H1 (cell line): Measurements from ENCODE around the gene RNU2-1. TPM values are rescaled to one million over a fixed set of nuclear protein-coding genes. Genes with fewer than 3 reads are reported as not detected.

Source experiments
- CTCF ChIA-PET: fragments of 300-600 bp; sonication (Branson Sonifier 250); formaldehyde crosslinking; loops from one replicate; lab custom pipeline; 2021; ENCODE audit not compliant: partially characterized antibody; lab: Charles Lee
- POLR2A ChIA-PET: fragments of 300-600 bp; sonication (Branson Sonifier 250); formaldehyde crosslinking; loops from one replicate; lab custom pipeline; 2021; ENCODE audit warnings: inconsistent platforms; ENCODE audit not compliant: partially characterized antibody; lab: Charles Lee
- DNase-seq, 2 experiments: peaks; one replicate each; pipeline versions ENCODE4 v3.0.0 to v3.0.0-alpha.2; 2010 to 2022; ENCODE audit warnings: low spot score in 2 of 2, low read depth in 1 of 2, mixed read lengths in 1 of 2
- FAIRE-seq: peaks from 2 replicates; lab custom pipeline; 2011; peaks lifted over from hg19 to GRCh38; lab: Jason Lieb, UNC
- H2AFZ ChIP-seq: 2 replicates; pipeline ENCODE4 v1.8.1; 2012; ENCODE audit warnings: low read length, inconsistent platforms
- H2AK5ac ChIP-seq: 2 replicates; pipeline ENCODE4 v1.6.1; 2013; ENCODE audit warnings: low read depth, low read length
- H2BK120ac ChIP-seq: replicated peaks from 2 replicates; pipeline ENCODE3; 2013; ENCODE audit warnings: low read depth, low read length, inconsistent platforms
- H2BK12ac ChIP-seq: 2 replicates; pipeline ENCODE4 v1.6.1; 2013; ENCODE audit warnings: low read depth, low read length
- H2BK15ac ChIP-seq: 2 replicates; pipeline ENCODE4 v1.6.1; 2013; ENCODE audit warnings: low read length
- H2BK20ac ChIP-seq: 2 replicates; pipeline ENCODE4 v1.6.1; 2013; ENCODE audit warnings: low read length
- H2BK5ac ChIP-seq: 2 replicates; pipeline ENCODE4 v1.6.1; 2013; ENCODE audit warnings: low read depth, low read length
- H3K14ac ChIP-seq: 2 replicates; pipeline ENCODE4 v1.6.1; 2013; ENCODE audit warnings: inconsistent platforms; ENCODE audit not compliant: insufficient read length
- H3K18ac ChIP-seq: 2 replicates; pipeline ENCODE4 v1.6.1; 2013; ENCODE audit warnings: low read length; ENCODE audit errors: extremely low read depth
- H3K23ac ChIP-seq: 2 replicates; pipeline ENCODE4 v1.6.1; 2013; ENCODE audit warnings: inconsistent platforms; ENCODE audit not compliant: insufficient read length
- H3K23me2 ChIP-seq: 2 replicates; pipeline ENCODE4 v1.6.1; 2013; ENCODE audit warnings: low read depth, low read length
- H3K27ac ChIP-seq: 2 replicates; pipeline ENCODE4 v1.6.1; 2011; ENCODE audit warnings: low read depth, low read length, inconsistent platforms
- H3K27me3 ChIP-seq, 4 experiments: replicated peaks in 1 of 4; 1 replicate in 1 of 4; 2 replicates in 3 of 4; pipeline versions ENCODE4 v1.6.1 to v1.8.1; 2011 to 2013; ENCODE audit warnings: low read length in 3 of 4, mild to moderate bottlenecking in 3 of 4, inconsistent platforms in 2 of 4, mixed read lengths in 2 of 4, moderate library complexity in 1 of 4; ENCODE audit not compliant: control insufficient read depth in 3 of 4, insufficient read depth in 3 of 4; ENCODE audit errors: extremely low read depth in 1 of 4
- H3K36me3 ChIP-seq, 4 experiments: 2 replicates each; pipeline versions ENCODE4 v1.6.1 to v1.8.1; 2011 to 2013; ENCODE audit warnings: mild to moderate bottlenecking in 4 of 4, low read length in 3 of 4, moderate library complexity in 2 of 4, control low read depth in 1 of 4, inconsistent platforms in 1 of 4; ENCODE audit not compliant: insufficient read depth in 4 of 4, control insufficient read depth in 2 of 4
- H3K4ac ChIP-seq: replicated peaks from 2 replicates; pipeline ENCODE3; 2013; ENCODE audit warnings: low read length, low read depth, mixed read lengths, inconsistent platforms; ENCODE audit not compliant: insufficient read length
- H3K4me1 ChIP-seq, 4 experiments: replicated peaks in 1 of 4; 1 replicate in 1 of 4; 2 replicates in 3 of 4; pipeline versions ENCODE4 v1.6.1 to v1.8.1; 2011 to 2013; ENCODE audit warnings: low read length in 3 of 4, inconsistent platforms in 2 of 4, mixed read lengths in 1 of 4; ENCODE audit not compliant: insufficient read depth in 4 of 4, control insufficient read depth in 3 of 4
- H3K4me2 ChIP-seq, 2 experiments: 2 replicates each; pipeline versions ENCODE4 v1.6.1 to v1.8.1; 2011 to 2013; ENCODE audit warnings: low read depth in 2 of 2, low read length in 2 of 2, control low read depth in 1 of 2, inconsistent platforms in 1 of 2, mild to moderate bottlenecking in 1 of 2; ENCODE audit not compliant: insufficient read depth in 1 of 2
- H3K4me3 ChIP-seq, 4 experiments: fragments of 200-600, 300-600 bp in 1 of 4; sonication (generic), shearing (Covaris generic), sonication (Bioruptor Twin) in 1 of 4; 2 replicates each; pipeline versions ENCODE4 v1.5.1 to v1.8.1; 2011 to 2016; ENCODE audit warnings: low read length in 4 of 4, low read depth in 3 of 4, control low read depth in 2 of 4, inconsistent platforms in 2 of 4, mild to moderate bottlenecking in 2 of 4, mixed read lengths in 1 of 4, moderate library complexity in 1 of 4; ENCODE audit not compliant: insufficient read depth in 2 of 4; ENCODE audit errors: extremely low read depth in 1 of 4
- H3K56ac ChIP-seq: replicated peaks from 2 replicates; pipeline ENCODE3; 2013; ENCODE audit warnings: low read depth, mild to moderate bottlenecking, mixed read lengths, low read length, inconsistent platforms; ENCODE audit not compliant: insufficient read length
- H3K79me1 ChIP-seq: 2 replicates; pipeline ENCODE4 v1.6.1; 2013; ENCODE audit warnings: low read depth, low read length, control low read depth
- H3K79me2 ChIP-seq, 2 experiments: 2 replicates each; pipeline versions ENCODE4 v1.6.1 to v1.8.1; 2012 to 2013; ENCODE audit warnings: low read length in 2 of 2, mild to moderate bottlenecking in 2 of 2, inconsistent platforms in 1 of 2; ENCODE audit not compliant: insufficient read depth in 2 of 2, control insufficient read depth in 1 of 2
- H3K9ac ChIP-seq, 4 experiments: replicated peaks in 1 of 4; 1 replicate in 1 of 4; 2 replicates in 3 of 4; pipeline versions ENCODE4 v1.6.1 to v1.8.1; 2011 to 2013; ENCODE audit warnings: low read depth in 3 of 4, low read length in 3 of 4, control low read depth in 2 of 4, mild to moderate bottlenecking in 2 of 4, moderate library complexity in 2 of 4, inconsistent platforms in 1 of 4; ENCODE audit errors: extremely low read depth in 1 of 4
- H3K9me3 ChIP-seq, 2 experiments: 2 replicates each; pipeline versions ENCODE4 v1.6.1 to v1.8.1; 2012 to 2013; ENCODE audit warnings: mild to moderate bottlenecking in 2 of 2, moderate library complexity in 2 of 2, control low read depth in 1 of 2, inconsistent platforms in 1 of 2, low read depth in 1 of 2, low read length in 1 of 2, mixed read lengths in 1 of 2; ENCODE audit not compliant: insufficient read depth in 2 of 2
- H4K20me1 ChIP-seq, 2 experiments: replicated peaks in 1 of 2; 2 replicates each; pipeline versions ENCODE3 to v1.8.1; 2011 to 2013; ENCODE audit warnings: inconsistent platforms in 2 of 2, low read length in 2 of 2, mild to moderate bottlenecking in 1 of 2; ENCODE audit not compliant: insufficient read depth in 2 of 2, control insufficient read depth in 1 of 2
- H4K5ac ChIP-seq: 2 replicates; pipeline ENCODE4 v1.6.1; 2013; ENCODE audit warnings: low read length, low read depth, mixed read lengths, inconsistent platforms; ENCODE audit not compliant: insufficient read length
- H4K8ac ChIP-seq: 2 replicates; pipeline ENCODE4 v1.8.0; 2013; ENCODE audit warnings: mild to moderate bottlenecking, moderate library complexity, low read length, inconsistent platforms; ENCODE audit not compliant: insufficient read depth; ENCODE audit errors: extremely low read depth
- H4K91ac ChIP-seq: replicated peaks from 2 replicates; pipeline ENCODE3; 2013; ENCODE audit warnings: low read length, mixed read lengths, inconsistent platforms; ENCODE audit not compliant: insufficient read length
- CEBPB ChIP-seq: IDR thresholded peaks from 2 replicates; pipeline ENCODE4 v1.6.1; 2012; ENCODE audit warnings: low read depth, low read length
- CTBP2 ChIP-seq: IDR thresholded peaks from 2 replicates; pipeline ENCODE4 v1.7.0; 2011; ENCODE audit warnings: borderline replicate concordance, mild to moderate bottlenecking, moderate library complexity, mixed read lengths, low read length; ENCODE audit not compliant: insufficient read depth, insufficient read length
- EZH2 ChIP-seq: fragments of 200-600 bp; sonication (generic); IDR thresholded peaks from 2 replicates; pipeline ENCODE4 v1.7.1; 2012; ENCODE audit warnings: low read depth, mild to moderate bottlenecking, moderate library complexity, low read length, inconsistent platforms; ENCODE audit not compliant: severe bottlenecking
- MAFK ChIP-seq: IDR thresholded peaks from 2 replicates; pipeline ENCODE4 v1.6.1; 2012; ENCODE audit warnings: low read depth, mild to moderate bottlenecking, improper control_type of control experiment, low read length
- POLR2AphosphoS5 ChIP-seq: IDR thresholded peaks from 2 replicates; pipeline ENCODE4 v1.6.1; 2011; ENCODE audit warnings: low read depth, low read length
- RAD21 ChIP-seq, 2 experiments: IDR thresholded peaks in 1 of 2; conservative IDR thresholded peaks in 1 of 2; 2 replicates each; pipeline ENCODE4 v1.6.1; 2011; ENCODE audit warnings: low read depth in 2 of 2, low read length in 2 of 2, improper control_type of control experiment in 1 of 2, inconsistent platforms in 1 of 2, mild to moderate bottlenecking in 1 of 2, moderate library complexity in 1 of 2
- SAP30 ChIP-seq: fragments of 300-600 bp; sonication (generic); IDR thresholded peaks from 2 replicates; pipeline ENCODE4 v1.7.1; 2012; ENCODE audit warnings: low read length, moderate library complexity, mild to moderate bottlenecking, inconsistent platforms; ENCODE audit not compliant: insufficient read depth, insufficient replicate concordance
- SIN3A ChIP-seq, 2 experiments: IDR thresholded peaks in 1 of 2; conservative IDR thresholded peaks in 1 of 2; 2 replicates each; pipeline ENCODE4 v1.6.1; 2011 to 2012; ENCODE audit warnings: low read length in 2 of 2, improper control_type of control experiment in 1 of 2, low read depth in 1 of 2, mild to moderate bottlenecking in 1 of 2
- SRF ChIP-seq: IDR thresholded peaks from 2 replicates; pipeline ENCODE4 v1.6.1; 2011; ENCODE audit warnings: mild to moderate bottlenecking, low read depth, low read length, moderate library complexity
- TEAD4 ChIP-seq: IDR thresholded peaks from 2 replicates; pipeline ENCODE4 v1.6.1; 2012; ENCODE audit warnings: low read depth, low read length, inconsistent platforms, mixed read lengths
- WGBS, 2 experiments: shearing (Covaris generic) in 1 of 2; methylation state at CpG; one replicate each; pipeline versions ENCODE4 v1.1.6 to v1.1.7; 2013 to 2015; ENCODE audit warnings: low lambda C conversion rate in 2 of 2, mixed read lengths in 2 of 2, inconsistent platforms in 1 of 2, low coverage in 1 of 2, missing lambda C conversion rate in 1 of 2; ENCODE audit not compliant: insufficient replicate concordance in 2 of 2, insufficient coverage in 1 of 2, insufficient read length in 1 of 2; ENCODE audit errors: extremely low coverage in 1 of 2, missing lambda C conversion rate in 1 of 2; 5-methylcytosine and 5-hydroxymethylcytosine counted together
- polyA plus RNA-seq, 7 experiments: library from polyadenylated mRNA; depleted of rRNA in 3 of 7; stranded (reverse) in 5 of 7; unstranded in 2 of 7; fragments of >200 nt in 5 of 7; fragments of 200-250 nt in 2 of 7; gene quantifications; 1 replicate in 5 of 7; 2 replicates in 1 of 7; 4 replicates in 1 of 7; pipeline versions ENCODE4 v1.2.1 to v1.2.3, GENCODE V29; 2011 to 2013; ENCODE audit warnings: missing spikeins in 2 of 7, mixed read lengths in 2 of 7
- total RNA-seq: library from RNA; stranded (reverse); fragmentation: NEBNext Ultra II Directional; extraction: Animal tissue kit (Norgen Biotek cat#: 25700); gene quantifications from 2 replicates; pipeline ENCODE4 v1.2.1, GENCODE V29; 2021

RNU2-1 gene
- total and polyA plus RNA-seq, 2 of the 8 experiments (the other 6 are each of a cell fraction or from before 2014, with no cell fraction given): 2,508 TPM; not detected in 1

DNA sequence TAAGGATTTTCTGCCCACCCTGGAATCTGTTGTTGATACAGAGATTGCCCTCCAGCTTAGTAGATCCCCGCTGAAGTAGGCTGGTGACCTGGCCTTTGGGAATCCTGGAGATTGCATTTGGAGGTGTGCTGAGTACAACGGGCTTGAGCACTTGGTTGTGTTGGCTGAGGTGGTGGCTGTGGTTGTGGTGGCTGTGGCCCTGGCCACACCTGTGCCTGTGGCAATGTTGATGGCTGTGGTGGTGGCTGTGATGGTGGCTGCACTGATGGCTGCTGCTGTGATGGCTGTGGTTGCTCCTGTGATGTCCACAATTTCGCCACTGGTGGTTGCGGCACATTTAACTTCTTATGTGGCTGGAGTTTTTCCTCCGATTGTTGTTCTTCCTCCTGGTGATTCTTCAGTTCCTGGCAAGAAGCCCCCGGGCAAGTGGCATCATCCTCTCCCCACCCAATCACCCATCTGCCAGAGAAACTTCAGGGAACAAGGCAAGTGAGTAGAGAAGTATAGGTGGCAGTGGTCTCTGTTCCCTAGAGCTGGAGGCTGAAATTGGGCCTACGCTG, 9.6 kb downstream of the RNU2-1 start:
- no peaks in the 10 kb centered on the region for H3K79me2 ChIP-seq
- ChIA-PET POLR2A (interaction anchor here (0.6 to 4.1 kb wide), 3 partner anchors 13 to 92 kb away, joined by 3 to 29 read pairs (median 3); partner anchors contain the start of gene TMEM106A), CTCF (interaction anchor here (1.8 kb wide), 1 partner anchor 10 kb away, joined by 6 read pairs; no protein-coding TSS in a partner anchor)
- WGBS, 2 experiments: 95% methylated on average over 7 of the region's 7 CpGs; no CpG with 5 or more reads in 1 of the 2 experiments
- DNase-seq: peak in 1 of 2 experiments; percentile 33
- H4K5ac ChIP-seq: no peak overlapping the region
- H2BK12ac ChIP-seq: no peak overlapping the region
- H3K27ac ChIP-seq: no peak overlapping the region
- H3K9ac ChIP-seq: no peak overlapping the region
- H3K4me2 ChIP-seq: no peak overlapping the region
- H3K9me3 ChIP-seq: no peaks in the 10 kb centered on the region
- no peak overlapping the region for H2BK5ac ChIP-seq
- no peak overlapping the region for H3K14ac ChIP-seq
- no peak overlapping the region for H2AK5ac ChIP-seq
- no peak overlapping the region for H2AFZ ChIP-seq
- no peak overlapping the region for H2BK20ac ChIP-seq
- H3K36me3 ChIP-seq: no peaks in the 10 kb centered on the region
- H3K4me3 ChIP-seq: no peak overlapping the region
- H4K8ac ChIP-seq: 0 out of 2 replicates have a peak overlapping the region, but pooled peaks have one; percentile 38
- H4K91ac ChIP-seq: no peak overlapping the region
- no peak overlapping the region for H3K23ac ChIP-seq
- no peak overlapping the region for H3K18ac ChIP-seq
- no peak for FAIRE-seq
- H3K4ac ChIP-seq: no peak overlapping the region
- no peaks in the 10 kb centered on the region for H3K79me1 ChIP-seq
- H3K4me1 ChIP-seq: no peaks in the 10 kb centered on the region
- no peak for TF ChIP-seq TEAD4
- TF ChIP-seq EZH2: no peak
- no peak for TF ChIP-seq CTBP2
- TF ChIP-seq POLR2AphosphoS5: no peak
- TF ChIP-seq CEBPB: no peak
- TF ChIP-seq SAP30: no peak
- no peak for TF ChIP-seq RAD21 (IDR thresholded peaks at IDR 0.05 in 1 of 2, conservative IDR thresholded peaks at IDR 0.05 in 1 of 2; ENCODE audit: low read depth in 2 of 2, low read length in 2 of 2)
- no peak for TF ChIP-seq SIN3A (conservative IDR thresholded peaks at IDR 0.05 in 1 of 2, IDR thresholded peaks at IDR 0.05 in 1 of 2; ENCODE audit: low read depth in 1 of 2, low read length in 2 of 2)
- no peak for TF ChIP-seq MAFK
- no peak for TF ChIP-seq SRF
- no peak overlapping the region for H2BK15ac ChIP-seq
- no peaks in the 10 kb centered on the region for H3K27me3 ChIP-seq
- no peaks in the 10 kb centered on the region; the same call in 1 of the 2 replicates for H3K23me2 ChIP-seq
- H3K56ac ChIP-seq: no peak overlapping the region
- H4K20me1 ChIP-seq: no peaks in the 10 kb centered on the region
- no peak overlapping the region for H2BK120ac ChIP-seq
